Mesenchymal stem cell (in vitro differentiated cells and primary cell): ENCODE results near the gene CDR2L.

Source experiments
- DNase-seq: peaks from one replicate; pipeline ENCODE4 v3.0.0-alpha.2; 2013
- H2AFZ ChIP-seq: one replicate; pipeline ENCODE4 v1.6.1; 2013; ENCODE audit warnings: low read depth, mild to moderate bottlenecking, control low read depth, inconsistent platforms, low read length, moderate library complexity
- H2AK5ac ChIP-seq: 2 replicates; pipeline ENCODE4 v1.6.1; 2013; ENCODE audit warnings: low read length, moderate library complexity, mild to moderate bottlenecking, inconsistent platforms; ENCODE audit not compliant: severe bottlenecking
- H2BK120ac ChIP-seq: one replicate; pipeline ENCODE4 v1.6.1; 2013; ENCODE audit warnings: low read depth, mild to moderate bottlenecking, inconsistent platforms, low read length, moderate library complexity
- H2BK12ac ChIP-seq, 2 experiments: one replicate each; pipeline ENCODE4 v1.6.1; 2013; ENCODE audit warnings: inconsistent platforms in 2 of 2, low read length in 2 of 2, mild to moderate bottlenecking in 2 of 2, moderate library complexity in 2 of 2, control low read depth in 1 of 2
- H2BK15ac ChIP-seq: one replicate; pipeline ENCODE4 v1.6.1; 2013; ENCODE audit warnings: mild to moderate bottlenecking, low read depth, inconsistent platforms; ENCODE audit not compliant: poor library complexity, severe bottlenecking
- H2BK5ac ChIP-seq: 2 replicates; pipeline ENCODE4 v1.6.1; 2013; ENCODE audit warnings: low read depth, mild to moderate bottlenecking, low read length, control low read depth, inconsistent platforms; ENCODE audit not compliant: poor library complexity, severe bottlenecking
- H3K14ac ChIP-seq, 2 experiments: one replicate each; pipeline ENCODE4 v1.6.1; 2013; ENCODE audit warnings: inconsistent platforms in 2 of 2, low read length in 2 of 2, control low read depth in 1 of 2, mild to moderate bottlenecking in 1 of 2, moderate library complexity in 1 of 2
- H3K18ac ChIP-seq, 2 experiments: one replicate each; pipeline ENCODE4 v1.6.1; 2013; ENCODE audit warnings: inconsistent platforms in 2 of 2, low read length in 2 of 2, control low read depth in 1 of 2, low read depth in 1 of 2, mild to moderate bottlenecking in 1 of 2
- H3K23ac ChIP-seq, 2 experiments: one replicate each; pipeline ENCODE4 v1.6.1; 2013; ENCODE audit warnings: inconsistent platforms in 2 of 2, low read length in 2 of 2, mild to moderate bottlenecking in 2 of 2, moderate library complexity in 2 of 2, control low read depth in 1 of 2
- H3K27ac ChIP-seq: 2 replicates; pipeline ENCODE4 v1.5.1; 2013; ENCODE audit warnings: mild to moderate bottlenecking, moderate library complexity, low read length, control low read depth, inconsistent platforms; ENCODE audit not compliant: poor library complexity, severe bottlenecking
- H3K27me3 ChIP-seq, 2 experiments: 2 replicates each; pipeline versions ENCODE4 v1.6.1 to v1.7.0; 2013; ENCODE audit warnings: low read length in 2 of 2, mild to moderate bottlenecking in 2 of 2, moderate library complexity in 2 of 2, control low read depth in 1 of 2, inconsistent platforms in 1 of 2; ENCODE audit not compliant: control insufficient read depth in 1 of 2, insufficient read depth in 1 of 2
- H3K36me3 ChIP-seq, 2 experiments: 2 replicates each; pipeline versions ENCODE4 v1.6.1 to v1.7.0; 2013; ENCODE audit warnings: low read length in 2 of 2, control low read depth in 1 of 2, inconsistent platforms in 1 of 2, low read depth in 1 of 2, mild to moderate bottlenecking in 1 of 2; ENCODE audit not compliant: insufficient read depth in 2 of 2, control insufficient read depth in 1 of 2
- H3K4ac ChIP-seq, 2 experiments: one replicate each; pipeline ENCODE4 v1.6.1; 2013; ENCODE audit warnings: inconsistent platforms in 2 of 2, low read length in 2 of 2, mild to moderate bottlenecking in 2 of 2, moderate library complexity in 2 of 2, control low read depth in 1 of 2, low read depth in 1 of 2
- H3K4me1 ChIP-seq: 2 replicates; pipeline ENCODE4 v1.6.1; 2013; ENCODE audit warnings: low read depth, low read length, control low read depth; ENCODE audit not compliant: control insufficient read depth, insufficient read depth
- H3K4me2 ChIP-seq: 2 replicates; pipeline ENCODE4 v1.6.1; 2013; ENCODE audit warnings: low read length, mild to moderate bottlenecking, inconsistent platforms; ENCODE audit not compliant: poor library complexity, severe bottlenecking
- H3K4me3 ChIP-seq, 2 experiments: 2 replicates each; pipeline versions ENCODE4 v1.5.1 to v1.7.0; 2013; ENCODE audit warnings: low read length in 2 of 2, mild to moderate bottlenecking in 2 of 2, control low read depth in 1 of 2, low read depth in 1 of 2; ENCODE audit not compliant: insufficient read depth in 1 of 2
- H3K79me1 ChIP-seq: replicated peaks from 2 replicates; pipeline ENCODE4 v1.6.1; 2013; ENCODE audit warnings: mild to moderate bottlenecking, control low read depth, low read length, inconsistent platforms; ENCODE audit not compliant: poor library complexity, severe bottlenecking
- H3K9ac ChIP-seq: 2 replicates; pipeline ENCODE4 v1.7.0; 2013; ENCODE audit warnings: mild to moderate bottlenecking, low read length, moderate library complexity
- H3K9me3 ChIP-seq: 2 replicates; pipeline ENCODE4 v1.7.0; 2013; ENCODE audit warnings: mild to moderate bottlenecking, low read length; ENCODE audit not compliant: control insufficient read depth
- H4K8ac ChIP-seq: one replicate; pipeline ENCODE4 v1.6.1; 2013; ENCODE audit warnings: inconsistent platforms, mild to moderate bottlenecking, low read length, moderate library complexity
- H4K91ac ChIP-seq: one replicate; pipeline ENCODE4 v1.6.1; 2013; ENCODE audit warnings: mild to moderate bottlenecking, low read length, inconsistent platforms
- WGBS: methylation state at CpG from one replicate; pipeline ENCODE4 v1.1.7; 2013; ENCODE audit warnings: mixed read lengths; 5-methylcytosine and 5-hydroxymethylcytosine counted together

Gene CDR2L

DNA sequence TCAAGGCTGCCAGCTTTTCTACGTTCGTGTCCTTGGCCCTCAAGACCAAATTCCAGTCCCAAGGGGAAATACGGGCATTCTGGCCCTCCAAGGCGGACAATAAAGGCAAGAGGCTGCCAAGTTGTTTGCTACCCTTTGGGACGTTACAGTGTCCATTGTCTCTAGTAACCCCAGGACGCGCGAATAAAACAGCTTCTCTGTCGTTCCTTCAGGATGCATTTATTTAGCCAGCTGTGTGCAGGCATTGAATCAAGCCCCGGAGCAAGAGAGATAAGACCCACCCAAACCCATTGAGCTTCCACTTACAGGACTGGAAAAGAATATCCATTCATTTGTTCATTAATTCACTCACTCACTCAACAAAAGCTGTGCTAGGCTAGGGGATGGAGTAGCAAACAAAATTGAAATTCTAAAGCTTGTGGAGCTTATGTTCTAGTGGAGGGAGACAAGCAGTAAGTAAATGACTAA, 25.7 kb downstream of the CDR2L start:
- peak overlapping the region; percentile 98 for H3K9ac ChIP-seq
- peak overlapping the region in 1 of 2 experiments; percentile 19 for H3K14ac ChIP-seq
- peak overlapping the region; percentile 99 for H4K8ac ChIP-seq
- no peaks in the 10 kb centered on the region for H3K27me3 ChIP-seq
- peaks cover 21% of the 10 kb centered on the region for H3K79me1 ChIP-seq
- no peak overlapping the region for H4K91ac ChIP-seq
- H3K4me1 ChIP-seq, result peaks cover 12% of the 10 kb centered on the region
- no peak overlapping the region for H2BK120ac ChIP-seq
- no peak overlapping the region for H2AFZ ChIP-seq
- no peaks in the 10 kb centered on the region for H3K9me3 ChIP-seq
- no peak overlapping the region for H2BK12ac ChIP-seq
- H3K18ac ChIP-seq, result peak overlapping the region; percentile 38 to 91
- no peak overlapping the region for H2AK5ac ChIP-seq
- peaks cover 7% of the 10 kb centered on the region in 2 experiments for H3K36me3 ChIP-seq
- no peak for DNase-seq
- H3K4me2 ChIP-seq, result peak overlapping the region; percentile 91
- H3K23ac ChIP-seq, result peak overlapping the region in 1 of 2 experiments; percentile 94
- peak overlapping the region; percentile 63 for H2BK15ac ChIP-seq
- peak overlapping the region; percentile 84 to 96 for H3K4ac ChIP-seq
- WGBS, result 1% methylated on average over 10 of the region's 10 CpGs
- peak overlapping the region; percentile 82 to 93 for H3K4me3 ChIP-seq
- peak overlapping the region; percentile 92 for H3K27ac ChIP-seq
- no peak overlapping the region for H2BK5ac ChIP-seq

- Histone ChIP-seq H3K18ac (no peak overlapping the region), H2AK5ac (no peak overlapping the region)
- WGBS, result 97% methylated on average over 5 of the region's 5 CpGs
Observed at GRCh38 chr17:75019146-75019545, 31.7 kb downstream of the CDR2L start.

GRCh38 chr17:75019710-75020109, 32.3 kb downstream of the CDR2L start:
- peaks cover 1% of the 10 kb centered on the region for H3K4me1 ChIP-seq
- no peak overlapping the region for H3K27ac ChIP-seq
- H4K91ac ChIP-seq, result no peak overlapping the region
- H3K9me3 ChIP-seq, result no peaks in the 10 kb centered on the region
- H3K36me3 ChIP-seq, result peaks cover 44 to 52% of the 10 kb centered on the region in 2 experiments
- H2AFZ ChIP-seq, result no peak overlapping the region
- H3K4me3 ChIP-seq, result no peak overlapping the region
- no peak overlapping the region for H3K4me2 ChIP-seq
- H4K8ac ChIP-seq, result no peak overlapping the region
- H3K23ac ChIP-seq, result no peak overlapping the region
- peaks cover 21% of the 10 kb centered on the region for H3K79me1 ChIP-seq
- H2BK5ac ChIP-seq, result no peak overlapping the region
- no peak for DNase-seq
- no peak overlapping the region for H3K14ac ChIP-seq
- no peak overlapping the region for H2BK120ac ChIP-seq
- H3K27me3 ChIP-seq, result no peaks in the 10 kb centered on the region
- H3K18ac ChIP-seq, result no peak overlapping the region
- H2BK15ac ChIP-seq, result no peak overlapping the region
- WGBS, result 93% methylated on average over 2 of the region's 3 CpGs
- H3K4ac ChIP-seq, result no peak overlapping the region
- no peak overlapping the region for H2BK12ac ChIP-seq
- H3K9ac ChIP-seq, result no peak overlapping the region
- no peak overlapping the region for H2AK5ac ChIP-seq

More at GRCh38 chr17:75019146-75019545, 31.7 kb downstream of the CDR2L start:
- no peak overlapping the region for H3K4me3 ChIP-seq
- H3K36me3 ChIP-seq, result peaks cover 44 to 52% of the 10 kb centered on the region in 2 experiments
- no peak overlapping the region for H4K91ac ChIP-seq
- H2AFZ ChIP-seq, result no peak overlapping the region
- peaks cover 23% of the 10 kb centered on the region for H3K79me1 ChIP-seq
- DNase-seq, result no peak
- no peak overlapping the region for H2BK120ac ChIP-seq
- no peak overlapping the region for H2BK12ac ChIP-seq
- H3K23ac ChIP-seq, result no peak overlapping the region
- H3K4me2 ChIP-seq, result no peak overlapping the region
- H3K27ac ChIP-seq, result no peak overlapping the region
- H3K4ac ChIP-seq, result no peak overlapping the region
- H3K27me3 ChIP-seq, result no peaks in the 10 kb centered on the region
- H2BK5ac ChIP-seq, result no peak overlapping the region
- H3K14ac ChIP-seq, result no peak overlapping the region
- H2BK15ac ChIP-seq, result no peak overlapping the region
- H3K4me1 ChIP-seq, result peaks cover 1% of the 10 kb centered on the region
- no peak overlapping the region for H3K9ac ChIP-seq
- no peak overlapping the region for H4K8ac ChIP-seq
- H3K9me3 ChIP-seq, result no peaks in the 10 kb centered on the region

DNA sequence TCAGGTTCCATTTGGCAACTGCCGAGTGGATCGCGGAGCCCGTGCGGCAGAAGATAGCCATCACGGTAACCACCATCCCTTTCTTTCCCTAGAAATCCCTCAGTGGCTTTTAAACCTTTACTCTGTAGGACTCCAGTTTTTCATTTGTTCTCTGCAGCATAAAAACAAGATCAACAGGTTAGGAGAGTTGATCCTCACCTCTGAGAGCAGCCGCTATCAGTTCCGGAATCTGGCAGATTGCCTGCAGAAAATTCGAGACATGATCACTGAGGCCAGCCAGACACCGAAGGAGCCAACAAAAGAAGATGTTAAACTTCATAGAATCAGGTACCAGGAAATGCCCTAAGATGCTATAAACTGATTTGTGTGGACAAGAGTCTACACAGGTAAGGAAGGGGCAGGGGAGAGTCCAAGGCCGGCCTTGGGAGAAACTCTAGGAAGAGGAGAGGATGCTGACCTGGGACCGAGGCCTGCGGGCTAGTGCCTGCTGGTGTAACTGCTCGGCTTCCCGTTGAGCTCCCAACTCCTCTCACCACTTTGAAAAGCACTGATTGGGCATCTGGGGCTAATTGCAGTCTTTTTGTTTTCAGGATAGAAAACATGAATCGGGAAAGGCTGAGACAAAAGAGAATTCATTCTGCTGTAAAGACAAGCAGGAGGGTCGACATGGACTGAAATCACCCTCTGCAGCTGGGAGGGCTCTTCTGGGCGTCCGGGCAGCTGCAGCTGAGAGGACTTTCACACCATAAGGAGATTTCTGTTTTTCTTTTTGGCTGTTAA, 33.1 kb downstream of the CDR2L start:
- Histone ChIP-seq H2BK5ac (no peak overlapping the region), H3K4ac (no peak overlapping the region), H3K4me3 (no peak overlapping the region), H4K8ac (no peak overlapping the region), H3K27me3 (no peaks in the 10 kb centered on the region), H2BK15ac (no peak overlapping the region), H3K9me3 (no peaks in the 10 kb centered on the region), H2BK12ac (no peak overlapping the region), H3K23ac (no peak overlapping the region), H3K79me1 (peaks cover 16% of the 10 kb centered on the region), H3K4me2 (no peak overlapping the region), H4K91ac (no peak overlapping the region), H2BK120ac (no peak overlapping the region), H3K36me3 (peaks cover 50 to 56% of the 10 kb centered on the region in 2 experiments), H3K9ac (no peak overlapping the region), H2AK5ac (no peak overlapping the region), H2AFZ (no peak overlapping the region), H3K4me1 (peaks cover 1% of the 10 kb centered on the region), H3K18ac (no peak overlapping the region), H3K14ac (no peak overlapping the region), H3K27ac (no peak overlapping the region)
- WGBS, result 98% methylated on average over 17 of the region's 19 CpGs
- DNase-seq, result no peak
